Progenitor cell of endocrine pancreas (in vitro differentiated cells): ENCODE measurements around the gene GARIN5A. TPM values are rescaled to one million over a fixed set of nuclear protein-coding genes. Genes with fewer than 3 reads are reported as not detected.

Source experiments
- DNase-seq: peaks from one replicate; pipeline ENCODE4 v3.0.0; 2021; ENCODE audit warnings: low spot score; ENCODE audit not compliant: unreplicated experiment
- H3K27ac Mint-ChIP-seq: 2 replicates; pipeline ENCODE4 v1.8.0; 2021; ENCODE audit warnings: mild to moderate bottlenecking, moderate library complexity, mixed read lengths
- H3K27me3 Mint-ChIP-seq: 2 replicates; pipeline ENCODE4 v1.8.0; 2021; ENCODE audit warnings: mixed read lengths
- H3K36me3 Mint-ChIP-seq: 2 replicates; pipeline ENCODE4 v1.8.0; 2022; ENCODE audit warnings: mixed read lengths; ENCODE audit not compliant: insufficient read depth
- H3K4me1 Mint-ChIP-seq: 2 replicates; pipeline ENCODE4 v1.8.0; 2021; ENCODE audit warnings: low read depth, mixed read lengths
- H3K4me3 Mint-ChIP-seq: 2 replicates; pipeline ENCODE4 v1.8.0; 2021; ENCODE audit warnings: low read depth, mild to moderate bottlenecking, moderate library complexity, mixed read lengths
- H3K9me3 Mint-ChIP-seq: 2 replicates; pipeline ENCODE4 v1.8.0; 2021; ENCODE audit warnings: low read depth, mixed read lengths
- total RNA-seq: library from RNA; stranded (reverse); gene quantifications from 2 replicates; pipeline ENCODE4 v1.2.1, GENCODE V29; 2021
- TF ChIP-seq, protein P1 (sequence below): fragments of 200-600 bp; sonication (generic); IDR thresholded peaks from one replicate; pipeline ENCODE4 v1.5.0; 2021; ENCODE audit warnings: antibody characterized with exemption, mild to moderate bottlenecking; ENCODE audit not compliant: unreplicated experiment

Gene GARIN5A
- total RNA-seq, 1 donor from 2014 or later, result 11.6 TPM

DNA sequence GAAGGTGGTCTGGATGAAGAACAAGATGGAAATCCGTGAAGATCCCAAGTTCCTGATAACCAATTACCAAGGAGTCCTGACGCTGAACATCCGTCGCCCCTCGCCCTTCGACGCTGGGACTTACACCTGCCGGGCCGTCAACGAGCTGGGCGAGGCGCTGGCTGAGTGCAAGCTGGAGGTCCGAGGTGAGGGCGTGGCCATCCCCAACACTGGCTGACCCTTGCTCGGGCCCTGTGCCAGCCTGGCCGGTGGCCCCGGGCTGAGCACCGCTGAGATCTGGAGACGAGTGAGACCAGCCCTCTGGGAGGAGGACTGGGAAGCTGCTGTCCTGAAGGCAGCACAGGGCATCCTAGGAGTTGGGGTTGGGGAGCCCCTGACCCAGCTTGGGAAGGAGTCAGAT, 12.3 kb downstream of the GARIN5A start:
- no peaks in the 10 kb centered on the region for H3K36me3 Mint-ChIP-seq
- H3K27me3 Mint-ChIP-seq, result no peaks in the 10 kb centered on the region
- no peak overlapping the region for H3K27ac Mint-ChIP-seq
- H3K4me3 Mint-ChIP-seq, result no peak overlapping the region
- TF ChIP-seq, protein P1, sequence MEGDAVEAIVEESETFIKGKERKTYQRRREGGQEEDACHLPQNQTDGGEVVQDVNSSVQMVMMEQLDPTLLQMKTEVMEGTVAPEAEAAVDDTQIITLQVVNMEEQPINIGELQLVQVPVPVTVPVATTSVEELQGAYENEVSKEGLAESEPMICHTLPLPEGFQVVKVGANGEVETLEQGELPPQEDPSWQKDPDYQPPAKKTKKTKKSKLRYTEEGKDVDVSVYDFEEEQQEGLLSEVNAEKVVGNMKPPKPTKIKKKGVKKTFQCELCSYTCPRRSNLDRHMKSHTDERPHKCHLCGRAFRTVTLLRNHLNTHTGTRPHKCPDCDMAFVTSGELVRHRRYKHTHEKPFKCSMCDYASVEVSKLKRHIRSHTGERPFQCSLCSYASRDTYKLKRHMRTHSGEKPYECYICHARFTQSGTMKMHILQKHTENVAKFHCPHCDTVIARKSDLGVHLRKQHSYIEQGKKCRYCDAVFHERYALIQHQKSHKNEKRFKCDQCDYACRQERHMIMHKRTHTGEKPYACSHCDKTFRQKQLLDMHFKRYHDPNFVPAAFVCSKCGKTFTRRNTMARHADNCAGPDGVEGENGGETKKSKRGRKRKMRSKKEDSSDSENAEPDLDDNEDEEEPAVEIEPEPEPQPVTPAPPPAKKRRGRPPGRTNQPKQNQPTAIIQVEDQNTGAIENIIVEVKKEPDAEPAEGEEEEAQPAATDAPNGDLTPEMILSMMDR, result no peak
- peaks cover 4% of the 10 kb centered on the region for H3K4me1 Mint-ChIP-seq
- no peak for DNase-seq
- H3K9me3 Mint-ChIP-seq, result no peaks in the 10 kb centered on the region

DNA sequence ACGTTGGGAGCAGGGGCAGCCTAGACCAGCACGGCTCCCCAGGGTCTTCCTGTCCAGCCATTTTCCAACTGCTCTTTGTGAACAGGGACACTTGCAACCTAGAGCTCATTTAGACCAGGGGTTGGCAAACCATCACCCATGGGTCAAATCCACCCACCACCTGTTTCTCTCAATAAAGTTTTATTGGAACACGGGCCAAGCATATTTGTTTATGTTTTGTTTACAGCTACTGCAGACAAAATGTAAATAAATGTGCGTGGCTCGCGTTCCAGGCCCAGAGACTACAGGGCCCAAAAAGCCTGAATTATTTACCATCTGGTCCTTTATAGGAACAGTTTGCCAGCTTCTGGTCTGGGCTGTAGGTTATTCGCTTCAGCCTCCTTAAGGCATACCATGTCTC, 13.7 kb downstream of the GARIN5A start:
- H3K36me3 Mint-ChIP-seq, result no peaks in the 10 kb centered on the region

DNA sequence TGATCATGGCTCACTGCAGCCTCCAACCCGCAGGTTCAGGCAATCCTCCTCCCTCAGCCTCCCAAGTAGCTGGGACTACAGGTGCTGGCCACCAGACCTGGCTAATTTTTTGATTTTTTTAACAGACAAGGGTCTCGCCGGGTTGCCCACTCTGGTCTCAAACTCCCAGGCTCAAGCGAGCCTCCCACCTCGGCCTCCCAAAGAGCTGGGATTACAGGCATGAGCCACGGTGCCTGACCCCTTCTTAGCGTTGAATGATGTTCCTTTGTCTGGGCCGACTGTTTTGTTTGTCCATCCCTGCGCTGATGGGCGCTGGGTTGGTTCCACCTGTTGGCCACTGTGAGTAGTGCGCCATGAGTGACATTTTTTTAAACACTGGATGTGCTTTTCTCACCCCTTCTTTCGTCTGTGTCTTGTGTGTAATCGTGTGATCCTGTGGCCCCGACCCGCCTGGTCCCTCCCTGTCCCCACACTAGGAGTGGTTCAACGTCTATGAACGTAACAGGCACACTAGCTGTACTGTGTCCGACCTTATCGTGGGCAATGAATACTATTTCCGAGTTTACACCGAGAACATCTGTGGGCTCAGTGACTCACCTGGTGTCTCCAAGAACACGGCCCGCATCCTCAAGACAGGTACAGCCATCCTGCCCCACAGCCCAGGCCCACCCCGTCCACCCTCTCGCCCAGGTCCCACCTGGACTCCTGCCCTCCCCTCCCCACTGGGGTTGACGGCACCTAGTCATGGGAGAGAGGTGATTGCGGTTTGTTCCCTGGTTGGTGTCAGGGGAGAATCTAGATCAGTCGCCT, 15.4 kb downstream of the GARIN5A start:
- Mint-ChIP-seq H3K27ac (no peak overlapping the region), H3K4me1 (peaks cover 4% of the 10 kb centered on the region), H3K4me3 (no peak overlapping the region), H3K27me3 (peaks cover 4% of the 10 kb centered on the region), H3K36me3 (no peaks in the 10 kb centered on the region), H3K9me3 (no peaks in the 10 kb centered on the region)
- TF ChIP-seq, protein P1, result peak; percentile 80
- DNase-seq, result peak; percentile 39

More for the DNA sequence above, 13.7 kb downstream of the GARIN5A start:
- Mint-ChIP-seq H3K27me3 (no peaks in the 10 kb centered on the region), H3K27ac (no peak overlapping the region), H3K4me3 (no peak overlapping the region), H3K4me1 (peaks cover 4% of the 10 kb centered on the region), H3K9me3 (no peaks in the 10 kb centered on the region)
- DNase-seq, result no peak
- TF ChIP-seq, protein P1, result no peak

DNA sequence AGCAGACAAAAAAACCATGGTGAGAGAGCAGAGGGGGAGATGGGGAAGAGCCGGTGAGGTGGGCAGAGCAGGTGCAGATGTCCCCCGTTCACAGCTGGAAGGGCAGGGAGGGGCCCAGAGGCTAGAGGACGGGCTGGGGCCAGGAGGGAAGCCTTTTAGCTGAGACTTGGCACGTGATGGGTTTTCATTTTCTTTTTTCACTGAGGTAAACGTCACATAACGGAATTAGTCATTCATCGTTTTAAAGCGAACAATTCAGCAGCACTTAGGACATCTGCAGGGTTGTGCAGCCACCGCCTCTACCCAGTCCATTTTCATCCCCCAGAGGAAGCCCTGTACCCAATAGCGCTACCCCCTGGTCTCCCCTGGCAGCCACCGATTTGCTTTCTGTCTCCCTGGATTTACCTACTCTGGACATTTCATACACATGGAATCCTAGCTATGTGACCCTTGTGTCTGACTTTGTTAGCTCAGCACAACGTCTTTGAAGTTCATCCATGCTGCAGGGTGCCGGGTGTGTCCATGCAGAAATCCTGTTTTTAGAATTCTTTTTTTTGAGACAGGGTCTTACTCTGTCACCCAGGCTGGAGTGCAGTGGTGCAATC, 16.4 kb downstream of the GARIN5A start:
- Mint-ChIP-seq H3K4me3 (no peak overlapping the region), H3K27ac (no peak overlapping the region), H3K9me3 (no peaks in the 10 kb centered on the region)

DNA sequence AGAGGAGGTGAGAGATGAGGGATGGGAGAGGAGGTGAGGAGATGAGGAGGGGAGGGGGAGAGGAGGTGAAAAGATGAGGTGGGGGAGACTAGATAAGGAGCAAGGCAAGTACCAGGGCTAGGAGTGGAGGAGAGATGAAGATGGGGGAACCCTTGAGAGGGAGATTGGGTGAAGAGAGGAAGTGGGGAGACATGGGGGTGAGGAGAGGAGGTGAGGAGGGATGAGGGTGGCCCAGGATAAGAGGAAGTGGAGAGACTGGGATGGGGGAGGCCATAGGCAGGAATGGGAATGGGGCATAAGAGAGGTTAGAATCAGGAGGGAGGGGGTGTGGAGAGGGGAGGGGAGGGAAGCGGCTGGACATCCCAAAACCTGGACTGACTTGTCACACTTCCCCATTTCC, 17.0 kb downstream of the GARIN5A start:
- Mint-ChIP-seq H3K27ac (no peak overlapping the region), H3K36me3 (no peaks in the 10 kb centered on the region), H3K27me3 (peaks cover 4% of the 10 kb centered on the region), H3K9me3 (no peaks in the 10 kb centered on the region), H3K4me1 (no peaks in the 10 kb centered on the region), H3K4me3 (no peak overlapping the region)
- DNase-seq, result no peak
- TF ChIP-seq, protein P1, result no peak

More for the DNA sequence above, 16.4 kb downstream of the GARIN5A start:
- no peak for DNase-seq
- no peaks in the 10 kb centered on the region for H3K4me1 Mint-ChIP-seq
- H3K27me3 Mint-ChIP-seq, result peaks cover 4% of the 10 kb centered on the region
- H3K36me3 Mint-ChIP-seq, result no peaks in the 10 kb centered on the region
- TF ChIP-seq, protein P1, result no peak
